ENCODE measurements around the gene BEST2.
"Not testable (repeated sequence)": the region's sequence is repeated elsewhere in the genome, so short reads cannot be mapped to it uniquely, and the experiment has no call there.

The BEST2 gene

GRCh38 chr19:12794196-12794941 lies 42.8 kb downstream of the BEST2 start:
- intact Hi-C loops (cut with DNase I): no loop called here

DNA sequence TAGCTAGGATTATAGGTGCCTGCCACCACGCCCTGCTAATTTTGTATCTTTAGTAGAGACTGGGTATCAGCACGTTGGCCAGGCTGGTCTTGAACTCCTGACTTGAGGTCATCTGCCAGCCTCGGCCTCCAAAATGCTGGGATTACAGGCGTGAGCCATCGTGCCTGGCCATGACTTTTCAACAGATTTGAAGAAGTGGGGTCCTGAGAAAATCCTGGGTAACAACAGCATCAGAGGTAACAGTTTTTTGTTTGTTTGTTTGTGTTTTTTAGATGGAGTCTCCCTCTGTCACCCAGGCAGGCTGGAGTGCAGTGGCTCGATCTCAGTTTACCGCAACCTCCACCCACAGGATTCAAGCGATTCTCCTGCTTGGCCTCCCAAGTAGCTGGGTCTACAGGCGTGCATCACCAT lies 43.4 kb downstream of the BEST2 start:
- intact Hi-C loops (cut with DNase I): no loop called here
- DNase-seq: no peak

More at GRCh38 chr19:12794196-12794941, 42.8 kb downstream of the BEST2 start:
- DNase-seq: no peak

GRCh38 chr19:12796146-12797071 lies 44.8 kb downstream of the BEST2 start:
- DNase-seq: peak; percentile 51 to 96 (median 79)
- intact Hi-C loops (cut with DNase I): loop anchor here (1.0 kb wide), 1 partner anchor 19 kb away; no protein-coding TSS in a partner anchor

GRCh38 chr19:12797141-12797587 lies 45.6 kb downstream of the BEST2 start:
- intact Hi-C loops (cut with DNase I): no loop called here
- peak in 1 of 10 donors; percentile 41 for DNase-seq

GRCh38 chr19:12797607-12798006 lies 46.0 kb downstream of the BEST2 start:
- intact Hi-C loops (cut with DNase I); DNase-seq: not testable (repeated sequence)

DNA sequence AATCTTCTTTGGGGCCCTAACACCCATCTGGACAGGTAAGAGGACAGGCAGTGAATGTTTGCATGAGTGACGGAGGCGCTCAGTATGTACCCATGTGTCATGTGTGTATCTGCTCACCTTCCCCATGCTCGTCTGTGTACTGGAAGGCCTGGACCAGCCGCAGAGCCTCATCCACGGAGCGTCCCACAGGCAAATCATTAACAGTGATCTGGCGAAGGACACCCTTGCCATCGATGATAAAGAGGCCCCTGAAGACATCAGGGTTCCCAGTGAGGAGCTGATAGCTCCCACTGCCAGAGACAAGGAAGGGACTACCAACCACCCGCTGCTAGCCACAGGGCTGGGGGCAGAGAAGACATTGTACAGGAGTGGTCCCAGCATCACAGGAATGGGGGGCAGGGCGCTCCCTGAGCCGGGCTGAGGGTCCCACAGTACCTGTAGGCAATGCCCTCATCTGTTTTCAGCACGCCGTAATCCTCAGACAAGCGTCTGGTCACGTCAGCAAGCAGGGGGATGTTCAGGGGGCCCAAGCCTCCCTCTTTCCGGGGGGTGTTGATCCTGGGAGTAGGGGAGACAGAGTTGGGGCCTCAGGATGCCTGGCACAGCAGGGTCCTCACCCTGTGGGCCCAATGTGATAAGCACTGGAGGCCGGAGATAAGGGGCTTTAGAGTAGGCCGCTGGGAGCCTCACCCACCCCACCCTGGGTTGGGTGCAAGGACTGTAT lies 48.3 kb downstream of the BEST2 start:
- intact Hi-C loops (cut with DNase I): loop anchor here (5.0 kb wide), 1 partner anchor 38 kb away; no protein-coding TSS in a partner anchor
- no peak for DNase-seq

GRCh38 chr19:12800466-12800770 lies 48.8 kb downstream of the BEST2 start:
- no peak for DNase-seq
- intact Hi-C loops (cut with DNase I): loop anchor here (5.0 kb wide), 1 partner anchor 38 kb away; no protein-coding TSS in a partner anchor

DNA sequence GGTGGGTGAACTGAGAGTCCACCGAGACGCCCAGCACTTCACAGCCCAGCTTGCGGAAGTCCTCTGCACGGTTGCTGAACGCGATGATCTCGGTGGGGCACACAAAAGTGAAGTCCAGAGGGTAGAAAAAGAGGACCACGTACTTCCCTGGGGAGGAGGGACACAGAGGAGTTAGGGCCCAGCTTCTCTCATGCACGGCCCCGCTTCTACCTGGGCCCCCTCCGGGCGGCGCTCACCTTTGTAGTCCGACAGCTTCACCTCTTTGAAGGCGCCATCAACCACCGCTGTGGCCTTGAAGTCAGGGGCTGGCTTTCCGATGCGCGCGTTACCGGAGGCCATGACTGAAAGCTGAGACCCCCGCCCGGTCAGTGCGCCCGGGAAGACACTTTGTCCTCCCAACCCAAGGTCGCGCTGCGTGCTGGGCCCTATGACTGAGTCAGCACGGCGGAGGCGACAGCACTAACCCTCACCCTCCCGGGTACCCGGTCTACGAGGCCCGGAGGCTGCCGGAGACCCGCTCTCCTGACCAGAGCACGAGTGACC lies 49.4 kb downstream of the BEST2 start:
- intact Hi-C loops (cut with DNase I): loop anchor here (5.0 kb wide), 1 partner anchor 39 kb away; no protein-coding TSS in a partner anchor

DNA sequence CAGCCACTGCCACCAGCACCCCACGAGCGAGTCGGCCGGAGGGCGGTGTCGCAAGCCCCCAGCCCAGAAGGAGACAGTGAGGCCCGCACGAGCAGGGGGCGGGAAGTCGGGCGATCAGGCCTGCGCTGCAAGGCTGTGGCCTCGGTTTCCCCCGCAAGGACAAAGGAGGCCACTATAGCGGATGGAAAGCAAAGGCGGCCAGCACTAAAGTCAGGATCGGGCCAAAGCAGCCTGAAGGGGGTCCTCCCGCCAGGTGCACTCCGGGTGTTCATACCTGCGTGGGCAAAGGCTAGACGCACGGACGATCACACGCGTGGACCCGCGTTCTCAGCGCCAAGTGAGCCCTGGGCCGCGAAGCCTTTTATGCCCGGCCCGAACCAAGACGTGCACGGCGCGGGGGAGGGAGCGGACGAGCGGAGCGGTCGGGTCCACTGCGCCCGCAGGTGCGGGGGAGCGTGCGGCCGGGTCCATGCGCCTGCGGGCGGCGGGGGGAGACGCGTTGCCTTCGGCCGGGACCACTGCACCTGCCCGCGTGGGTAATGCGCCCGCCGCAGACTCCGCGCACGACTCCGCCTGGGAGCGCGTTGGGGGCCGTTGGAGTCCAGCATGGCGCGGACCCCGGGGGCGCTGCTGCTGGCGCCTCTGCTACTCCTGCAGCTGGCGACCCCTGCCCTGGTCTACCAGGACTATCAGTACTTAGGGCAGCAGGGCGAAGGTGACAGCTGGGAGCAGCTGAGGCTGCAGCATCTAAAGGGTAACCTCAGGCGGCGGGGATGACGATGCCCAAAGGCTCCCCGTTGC lies 50.1 kb downstream of the BEST2 start, which contains the start of the genes PRDX2 and THSD8:
PRDX2 (minus strand) TSS at position 335 of the 801 bp plus-strand sequence. CDS start 539 bp downstream, outside the sequence.
THSD8 (plus strand) TSS at position 604 of the 801 bp plus-strand sequence; CDS start at position 607, 3 bp downstream.
- peak; percentile 75 to 98 (median 86) for DNase-seq
- intact Hi-C loops (cut with DNase I): loop anchor here (5.0 kb wide), 1 partner anchor 39 kb away; no protein-coding TSS in a partner anchor

More for the DNA sequence above, 49.4 kb downstream of the BEST2 start:
- peak in 5 of 10 donors; percentile 31 to 88 (median 34) for DNase-seq

GRCh38 chr19:12802267-12803106 lies 50.9 kb downstream of the BEST2 start:
- intact Hi-C loops (cut with DNase I): loop anchor here (5.0 kb wide), 1 partner anchor 40 kb away; no protein-coding TSS in a partner anchor
- DNase-seq: peak in 2 of 10 donors; percentile 80 to 87

DNA sequence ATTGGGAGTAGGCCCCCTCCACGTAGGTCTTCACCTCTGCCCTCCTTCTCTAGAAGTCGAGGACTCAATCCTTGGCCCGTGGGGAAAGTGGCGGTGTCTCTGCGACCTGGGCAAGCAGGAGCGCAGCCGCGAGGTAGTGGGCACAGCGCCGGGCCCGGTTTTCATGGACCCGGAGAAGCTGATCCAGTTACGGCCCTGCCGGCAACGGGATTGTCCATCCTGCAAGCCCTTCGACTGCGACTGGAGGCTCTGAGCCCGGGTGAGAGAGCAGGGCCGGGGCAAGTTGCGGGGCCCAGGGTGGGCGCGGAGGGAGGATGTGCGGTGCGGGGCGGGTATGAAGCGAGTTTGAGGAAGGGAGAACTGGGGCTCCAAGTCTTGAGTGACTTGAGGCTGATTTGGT lies 52.5 kb downstream of the BEST2 start:
- no peak for DNase-seq
- intact Hi-C loops (cut with DNase I): loop anchor here (5.0 kb wide), 1 partner anchor 42 kb away; no protein-coding TSS in a partner anchor

DNA sequence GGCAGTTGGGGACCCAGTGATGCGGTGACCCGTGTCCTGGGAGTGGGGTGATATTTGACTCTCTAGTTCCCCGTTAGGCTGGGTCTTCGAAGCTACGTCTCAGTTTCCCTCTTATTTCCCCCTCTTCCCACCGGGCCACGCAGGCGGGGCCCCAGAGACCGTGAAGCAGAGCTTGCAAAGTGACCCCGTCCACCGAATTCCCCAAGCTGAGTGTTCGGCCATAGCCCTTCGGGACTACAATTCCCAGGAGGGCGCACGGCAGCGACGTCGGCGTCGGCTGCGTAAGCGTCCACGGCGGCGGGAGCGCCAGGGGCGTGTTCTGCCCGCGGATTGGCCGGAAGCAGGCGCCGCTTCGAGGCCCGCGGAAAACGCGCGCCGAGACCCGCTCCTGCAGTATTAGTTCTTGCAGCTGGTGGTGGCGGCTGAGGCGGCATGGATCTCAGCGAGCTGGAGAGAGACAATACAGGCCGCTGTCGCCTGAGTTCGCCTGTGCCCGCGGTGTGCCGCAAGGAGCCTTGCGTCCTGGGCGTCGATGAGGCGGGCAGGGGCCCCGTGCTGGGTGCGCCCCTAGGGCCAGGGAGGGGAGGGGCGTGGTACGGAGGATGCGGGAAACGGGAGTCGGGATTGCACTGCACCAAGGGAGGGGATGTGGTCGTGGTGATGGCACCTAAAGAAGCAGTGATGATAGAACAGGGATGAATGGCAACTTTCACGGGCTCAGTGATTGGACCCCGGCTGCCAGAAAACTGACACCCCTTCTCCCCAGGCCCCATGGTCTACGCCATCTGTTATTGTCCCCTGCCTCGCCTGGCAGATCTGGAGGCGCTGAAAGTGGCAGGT lies 54.9 kb downstream of the BEST2 start, which contains the start of gene RNASEH2A:
RNASEH2A (plus strand) TSS at position 343 of the 840 bp plus-strand sequence; CDS start at position 433, 90 bp downstream.
- peak; percentile 84 to 100 (median 92) for DNase-seq
- intact Hi-C loops (cut with DNase I): no loop called here

All from posterior cingulate gyrus (tissue), 11 donors.